ENCODE measurements around the gene CADPS2.

DNA sequence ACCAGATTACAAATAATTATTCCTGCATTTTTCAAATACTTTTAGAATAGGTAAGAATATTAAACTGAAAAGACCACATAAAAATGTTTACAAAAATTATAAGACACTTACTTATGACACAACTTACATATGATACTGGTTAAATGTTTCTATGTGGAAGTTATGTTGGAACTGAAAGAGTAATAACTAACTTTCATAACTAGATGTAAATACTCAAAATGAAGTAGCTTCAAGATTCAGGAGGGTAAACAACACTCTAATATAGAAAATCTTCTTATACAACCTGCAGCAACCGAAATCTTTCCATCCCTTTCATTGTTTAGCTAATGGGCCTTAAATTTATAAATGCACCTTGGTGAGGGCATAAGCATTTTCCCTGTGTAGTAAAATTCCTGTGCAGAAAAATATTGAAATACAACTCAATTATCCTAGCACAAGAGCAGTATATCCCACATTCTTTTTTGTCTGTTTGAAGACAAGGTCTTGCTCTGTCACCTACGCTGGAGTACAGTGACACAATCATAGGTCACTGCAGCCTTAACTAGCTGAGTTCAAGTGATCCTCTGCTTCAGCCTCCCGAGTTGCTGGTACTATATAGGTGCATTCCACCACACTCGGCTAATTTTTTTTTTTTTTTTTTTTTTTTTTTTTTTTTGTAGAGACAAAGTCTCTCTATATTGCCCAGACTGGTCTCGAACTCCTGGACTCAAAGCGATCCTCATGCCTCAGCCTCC, 168.7 kb downstream of the CADPS2 start:
- TF ChIP-seq EZH2 (IDR thresholded peaks at IDR 0.05; ENCODE audit: insufficient read depth, low read length), result no peak
- TF ChIP-seq, protein P1, sequence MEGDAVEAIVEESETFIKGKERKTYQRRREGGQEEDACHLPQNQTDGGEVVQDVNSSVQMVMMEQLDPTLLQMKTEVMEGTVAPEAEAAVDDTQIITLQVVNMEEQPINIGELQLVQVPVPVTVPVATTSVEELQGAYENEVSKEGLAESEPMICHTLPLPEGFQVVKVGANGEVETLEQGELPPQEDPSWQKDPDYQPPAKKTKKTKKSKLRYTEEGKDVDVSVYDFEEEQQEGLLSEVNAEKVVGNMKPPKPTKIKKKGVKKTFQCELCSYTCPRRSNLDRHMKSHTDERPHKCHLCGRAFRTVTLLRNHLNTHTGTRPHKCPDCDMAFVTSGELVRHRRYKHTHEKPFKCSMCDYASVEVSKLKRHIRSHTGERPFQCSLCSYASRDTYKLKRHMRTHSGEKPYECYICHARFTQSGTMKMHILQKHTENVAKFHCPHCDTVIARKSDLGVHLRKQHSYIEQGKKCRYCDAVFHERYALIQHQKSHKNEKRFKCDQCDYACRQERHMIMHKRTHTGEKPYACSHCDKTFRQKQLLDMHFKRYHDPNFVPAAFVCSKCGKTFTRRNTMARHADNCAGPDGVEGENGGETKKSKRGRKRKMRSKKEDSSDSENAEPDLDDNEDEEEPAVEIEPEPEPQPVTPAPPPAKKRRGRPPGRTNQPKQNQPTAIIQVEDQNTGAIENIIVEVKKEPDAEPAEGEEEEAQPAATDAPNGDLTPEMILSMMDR (IDR thresholded peaks at IDR 0.05; ENCODE audit: insufficient read depth, low read depth, low read length), result no peak
